Measurements from ENCODE around the gene SLX9. TPM values are rescaled to one million over a fixed set of nuclear protein-coding genes. Genes with fewer than 3 reads are reported as not detected.

The SLX9 gene
- total RNA-seq, 1 experiment from 2014 or later = 80.1 TPM

GRCh38 chr21:44996983-44997936 lies 57.4 kb downstream of the SLX9 start:
- Histone ChIP-seq H3K4me1 (ENCODE audit: insufficient read depth, low read length) (peaks cover 13% of the 10 kb centered on the region), H3K4me2 (ENCODE audit: low read length) (no peak overlapping the region), H3K79me2 (ENCODE audit: low read length) (no peaks in the 10 kb centered on the region), H3K4me3 (ENCODE audit: low read length) (no peak overlapping the region), H3K9me2 (replicated peaks; ENCODE audit: low read length) (no peaks in the 10 kb centered on the region), H2AFZ (ENCODE audit: low read length) (no peak overlapping the region), H4K20me1 (ENCODE audit: low read length) (no peaks in the 10 kb centered on the region), H3K9me3 (ENCODE audit: low read length) (no peaks in the 10 kb centered on the region), H3K9ac (ENCODE audit: low read length) (no peak overlapping the region), H3F3A (ENCODE audit: low read length, unreplicated experiment) (no peaks in the 10 kb centered on the region), H3K36me3 (ENCODE audit: low read depth, low read length) (no peaks in the 10 kb centered on the region), H3K27ac (ENCODE audit: low read length) (no peak overlapping the region), H3K27me3 (ENCODE audit: low read length) (no peaks in the 10 kb centered on the region)
- no TSS peak for BruUV-seq (replicated peaks)
- ATAC-seq (no peak), DNase-seq (no peak)
- intact Hi-C loops (cut with micrococcal nuclease) = no loop called here
- ChIA-PET CTCF (no interaction called here), POLR2A (ENCODE audit: unreplicated experiment) (no interaction called here)
- TF ChIP-seq EZH2phosphoT487 (IDR thresholded peaks at IDR 0.05; ENCODE audit: borderline replicate concordance, low read length) (no peak), CTCF (conservative IDR thresholded peaks at IDR 0.05; ENCODE audit: low read depth, low read length) (no peak), EZH2 (IDR thresholded peaks at IDR 0.05; ENCODE audit: low read length, unreplicated experiment) (no peak)

GRCh38 chr21:44998086-44998620 lies 58.3 kb downstream of the SLX9 start:
- H3K4me3 ChIP-seq (ENCODE audit: low read length) = no peak overlapping the region
- H3K27ac ChIP-seq (ENCODE audit: low read length) = no peak overlapping the region
- H3K4me1 ChIP-seq (ENCODE audit: insufficient read depth, low read length) = peaks cover 13% of the 10 kb centered on the region
- no peaks in the 10 kb centered on the region for H3K9me3 ChIP-seq (ENCODE audit: low read length)
- POLR2A ChIA-PET (ENCODE audit: unreplicated experiment) = no interaction called here
- intact Hi-C loops (cut with micrococcal nuclease) = no loop called here
- no peaks in the 10 kb centered on the region for H3K9me2 ChIP-seq (replicated peaks; ENCODE audit: low read length)
- CTCF ChIA-PET = no interaction called here
- H3K9ac ChIP-seq (ENCODE audit: low read length) = no peak overlapping the region
- H3F3A ChIP-seq (ENCODE audit: low read length, unreplicated experiment) = no peaks in the 10 kb centered on the region
- no peak overlapping the region for H3K4me2 ChIP-seq (ENCODE audit: low read length)
- H3K36me3 ChIP-seq (ENCODE audit: low read depth, low read length) = no peaks in the 10 kb centered on the region
- no peak for TF ChIP-seq CTCF (conservative IDR thresholded peaks at IDR 0.05; ENCODE audit: low read depth, low read length)
- no peak for TF ChIP-seq EZH2phosphoT487 (IDR thresholded peaks at IDR 0.05; ENCODE audit: borderline replicate concordance, low read length)
- no peak for TF ChIP-seq EZH2 (IDR thresholded peaks at IDR 0.05; ENCODE audit: low read length, unreplicated experiment)
- no peak for DNase-seq
- no TSS peak for BruUV-seq (replicated peaks)
- no peaks in the 10 kb centered on the region for H4K20me1 ChIP-seq (ENCODE audit: low read length)
- no peak for ATAC-seq
- no peaks in the 10 kb centered on the region for H3K27me3 ChIP-seq (ENCODE audit: low read length)
- H2AFZ ChIP-seq (ENCODE audit: low read length) = no peak overlapping the region
- no peaks in the 10 kb centered on the region for H3K79me2 ChIP-seq (ENCODE audit: low read length)
